ENCODE results near the gene PLVAP.

GRCh38 chr19:17331045-17331558, 46.0 kb downstream of the PLVAP start:
- TF ChIP-seq CTCF (IDR thresholded peaks at IDR 0.05) (no peak), EP300 (IDR thresholded peaks at IDR 0.05) (no peak), POLR2AphosphoS5 (IDR thresholded peaks at IDR 0.05) (no peak)
